Hypothalamus (tissue), 51 donors: Measurements from ENCODE around the gene NTN3.
"Not testable (repeated sequence)": the region's sequence is repeated elsewhere in the genome, so short reads cannot be mapped to it uniquely, and the experiment has no call there.

ENCODE experiments used
- DNase-seq, 51 donors: peaks; one replicate each; lab custom pipeline; 2025; lab: John Stamatoyannopoulos, UW

NTN3 gene

DNA sequence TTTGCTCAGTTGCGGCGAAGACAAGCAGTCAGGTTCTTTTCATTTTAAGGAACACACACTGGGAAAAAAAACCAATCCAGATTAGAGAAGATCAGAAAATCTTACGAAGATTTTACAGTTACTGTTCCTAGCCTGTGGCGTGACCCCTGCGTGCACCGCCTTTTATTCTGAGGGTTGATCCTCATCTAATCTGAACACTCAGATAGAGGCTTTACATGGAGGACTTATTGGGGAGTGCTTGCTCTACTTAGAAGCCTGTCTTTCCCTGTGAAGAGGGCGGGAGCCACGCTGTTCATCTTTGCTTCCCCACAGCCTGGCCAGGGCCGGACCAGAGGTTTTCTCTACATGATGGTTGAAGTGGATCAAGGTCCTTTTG, 5.2 kb downstream of the NTN3 start:
- no peak for DNase-seq

DNA sequence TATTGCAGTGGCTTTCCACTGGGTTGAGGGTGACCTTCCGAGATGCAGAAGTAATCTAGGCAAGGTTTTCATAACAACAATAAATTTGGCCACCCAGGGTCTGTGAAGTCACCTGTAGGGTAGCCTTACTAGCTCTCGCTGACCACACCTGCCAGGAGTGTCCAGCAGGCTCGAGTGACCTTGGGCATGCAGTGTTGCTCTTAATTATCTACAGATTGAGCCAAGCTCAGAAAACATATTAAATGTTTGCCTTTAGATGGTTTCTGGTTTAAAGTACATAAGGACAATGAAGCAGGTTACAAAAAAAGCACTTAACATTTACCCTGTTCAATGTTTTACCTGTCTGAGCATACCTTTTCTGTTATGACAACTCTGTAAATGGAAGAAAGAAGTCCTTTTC, 5.6 kb downstream of the NTN3 start:
- no peak for DNase-seq

- DNase-seq = no peak
These were observed 6.2 kb downstream of the NTN3 start for GRCh38 chr16:2477327-2477726.

- DNase-seq = no peak
These were observed 7.2 kb downstream of the NTN3 start for GRCh38 chr16:2478279-2478678.

- not testable (repeated sequence) for DNase-seq
These were observed 8.9 kb downstream of the NTN3 start for GRCh38 chr16:2479996-2480395.

DNA sequence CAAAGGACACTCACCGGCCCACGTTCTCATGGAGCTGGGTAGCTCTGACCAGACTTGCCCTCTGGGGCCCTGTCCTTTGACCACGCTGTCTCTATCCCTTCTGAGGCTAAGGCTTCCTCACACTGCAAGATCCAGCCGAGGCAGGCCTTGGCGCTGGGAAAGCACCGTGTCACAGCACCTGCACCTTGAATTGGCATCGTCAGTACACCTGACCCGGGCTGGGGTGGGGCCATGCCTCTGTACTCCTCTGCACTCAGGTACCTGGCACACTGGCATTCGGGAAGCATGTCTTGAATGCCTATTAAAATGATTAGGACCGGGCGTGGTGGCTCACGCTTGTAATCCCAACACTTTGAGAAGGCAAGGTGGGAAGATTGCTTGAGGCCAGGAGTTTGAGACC, 9.9 kb downstream of the NTN3 start:
- DNase-seq = no peak

DNA sequence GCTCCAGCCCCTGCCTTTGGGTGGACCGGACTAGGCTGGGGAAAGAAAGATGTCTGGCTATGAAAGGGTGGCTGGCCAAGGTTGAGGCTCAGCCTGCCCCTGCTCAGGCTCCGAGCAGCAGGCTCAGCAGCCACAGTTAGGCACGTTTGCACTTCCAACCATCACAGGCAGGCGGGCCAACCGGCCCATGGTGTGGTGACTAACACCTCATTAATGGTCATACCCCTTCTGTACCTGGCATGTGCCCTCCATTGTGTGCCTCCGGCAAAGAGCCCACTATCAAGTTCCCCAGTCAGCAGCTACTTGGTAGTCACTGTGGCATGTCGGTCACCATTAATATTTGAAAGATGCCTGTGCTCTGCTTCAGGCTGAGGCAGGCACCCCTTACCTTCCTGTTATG, 10.6 kb downstream of the NTN3 start:
- DNase-seq = no peak

DNA sequence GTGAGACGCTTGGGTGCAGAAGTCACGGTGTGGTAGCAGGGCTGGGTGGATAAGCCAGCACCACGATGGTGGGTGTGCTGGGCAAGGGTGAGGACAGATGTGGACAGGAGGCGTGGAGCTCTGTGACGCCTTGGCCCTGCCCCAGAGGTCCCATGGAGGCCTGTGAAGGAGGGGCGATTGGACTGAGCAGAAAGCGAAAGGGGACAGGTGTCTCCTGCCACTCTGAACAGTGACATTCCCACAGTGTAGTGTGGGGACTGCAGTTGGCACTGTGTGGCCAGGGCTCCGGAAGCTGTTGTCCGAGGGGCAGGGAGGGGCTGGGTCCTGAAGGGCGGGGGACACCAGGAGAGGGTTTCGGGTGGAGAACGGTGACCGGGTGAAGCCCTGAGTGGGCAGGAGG, 11.2 kb downstream of the NTN3 start:
- no peak for DNase-seq

- DNase-seq = peak in 42 of 51 donors; percentile 15 to 81 (median 50)
These were observed 11.8 kb downstream of the NTN3 start for GRCh38 chr16:2482708-2483534.

DNA sequence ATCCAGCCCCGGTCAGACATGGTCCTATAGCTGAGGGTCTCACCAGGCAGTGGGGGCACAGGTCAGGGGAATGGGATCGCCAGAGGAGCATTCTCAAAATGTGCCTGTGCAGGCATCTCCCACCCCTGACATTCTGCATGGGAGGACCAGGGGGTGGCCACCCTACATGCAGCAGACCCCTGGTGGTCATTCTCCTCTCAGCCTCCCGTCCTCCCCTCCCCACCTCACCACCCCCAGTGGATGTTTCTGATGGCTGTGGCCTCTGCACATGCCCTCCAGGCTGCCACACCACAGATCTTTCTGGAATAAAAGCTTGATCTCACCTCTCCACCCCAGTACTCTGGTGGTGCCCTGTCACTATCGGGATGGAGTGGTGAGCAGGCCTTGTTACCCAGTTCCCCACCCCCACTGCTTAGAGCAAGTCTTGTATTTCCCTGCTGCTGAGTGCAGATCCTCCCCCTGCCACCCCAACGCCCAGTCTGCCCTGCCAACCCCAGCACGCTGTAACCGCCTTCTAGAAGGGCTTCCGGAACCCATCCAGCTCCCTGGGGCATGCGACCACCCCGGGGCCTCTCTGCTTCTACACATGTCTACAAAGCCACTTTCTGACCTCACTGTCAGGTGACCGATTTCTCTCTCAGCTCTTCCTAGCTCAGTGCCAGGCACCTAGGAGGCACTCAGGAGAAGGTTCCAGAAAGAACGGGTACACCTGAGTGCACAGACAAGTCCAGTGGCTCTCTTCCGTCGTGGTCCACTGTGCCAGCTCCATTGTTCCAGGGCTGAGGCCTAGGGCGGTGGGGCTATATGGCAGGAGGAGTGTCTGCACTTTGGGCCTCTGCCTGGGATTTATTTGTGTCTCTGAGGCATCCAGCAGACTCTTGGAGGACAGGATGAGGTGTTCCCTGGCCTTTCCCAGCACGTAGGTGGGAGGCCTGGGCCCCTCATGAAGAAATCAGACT, 13.1 kb downstream of the NTN3 start:
- no peak for DNase-seq

- DNase-seq = no peak
These were observed 13.9 kb downstream of the NTN3 start for GRCh38 chr16:2484898-2485508.

DNA sequence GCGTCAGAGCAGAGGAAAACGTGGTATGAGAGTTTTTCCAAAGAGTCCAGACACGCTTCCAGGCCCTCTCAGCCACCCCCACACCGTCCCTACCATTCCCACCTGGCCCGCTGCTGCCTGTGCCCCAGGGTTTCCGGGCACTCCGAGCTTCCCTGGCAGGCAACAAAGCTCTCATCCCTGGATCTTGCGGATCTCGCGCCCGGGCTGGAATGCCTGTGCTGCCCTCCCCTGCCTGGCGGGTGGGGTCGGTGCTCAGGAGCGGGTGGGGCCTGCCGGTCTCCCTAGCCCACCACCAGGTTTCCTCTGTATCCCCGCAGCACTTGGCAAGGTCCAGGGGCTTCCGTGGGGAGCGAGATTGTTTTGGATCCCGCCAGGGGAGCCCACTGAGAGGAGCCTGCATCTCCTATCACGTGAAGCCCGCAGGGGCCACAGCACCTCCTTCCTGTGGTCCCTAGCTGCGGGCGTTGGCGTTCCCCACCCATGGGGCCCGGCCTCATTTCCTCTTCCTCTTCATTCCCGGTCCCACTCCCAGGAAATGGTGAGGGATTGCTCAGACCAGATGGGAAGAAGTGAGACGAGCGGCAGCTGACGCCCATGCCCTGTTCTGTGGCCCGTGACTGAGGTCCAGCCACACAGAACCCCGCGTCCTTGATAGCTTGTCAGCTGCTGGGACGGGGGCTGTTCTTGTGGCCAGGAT, 14.9 kb downstream of the NTN3 start:
- no peak for DNase-seq

- peak in 28 of 51 donors; percentile 12 to 82 (median 40) for DNase-seq
These were observed 15.8 kb downstream of the NTN3 start for GRCh38 chr16:2486645-2487516.

DNA sequence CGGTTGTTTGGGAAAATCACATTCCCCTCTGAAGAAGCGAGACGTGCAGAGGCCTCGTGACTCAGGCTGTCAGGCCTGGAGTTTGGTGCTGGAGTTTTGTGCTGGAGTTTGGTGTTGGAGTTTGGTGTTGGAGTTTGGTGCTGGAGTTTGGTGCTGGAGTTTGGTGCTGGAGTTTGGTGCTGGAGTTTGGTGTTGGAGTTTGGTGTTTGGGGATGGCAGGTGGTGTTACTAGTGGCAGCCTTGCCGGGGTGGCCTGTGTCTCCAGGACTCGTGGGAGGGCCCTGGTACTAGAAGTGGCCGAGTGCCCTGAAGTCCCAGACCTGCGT, 16.4 kb downstream of the NTN3 start:
- no peak for DNase-seq

DNA sequence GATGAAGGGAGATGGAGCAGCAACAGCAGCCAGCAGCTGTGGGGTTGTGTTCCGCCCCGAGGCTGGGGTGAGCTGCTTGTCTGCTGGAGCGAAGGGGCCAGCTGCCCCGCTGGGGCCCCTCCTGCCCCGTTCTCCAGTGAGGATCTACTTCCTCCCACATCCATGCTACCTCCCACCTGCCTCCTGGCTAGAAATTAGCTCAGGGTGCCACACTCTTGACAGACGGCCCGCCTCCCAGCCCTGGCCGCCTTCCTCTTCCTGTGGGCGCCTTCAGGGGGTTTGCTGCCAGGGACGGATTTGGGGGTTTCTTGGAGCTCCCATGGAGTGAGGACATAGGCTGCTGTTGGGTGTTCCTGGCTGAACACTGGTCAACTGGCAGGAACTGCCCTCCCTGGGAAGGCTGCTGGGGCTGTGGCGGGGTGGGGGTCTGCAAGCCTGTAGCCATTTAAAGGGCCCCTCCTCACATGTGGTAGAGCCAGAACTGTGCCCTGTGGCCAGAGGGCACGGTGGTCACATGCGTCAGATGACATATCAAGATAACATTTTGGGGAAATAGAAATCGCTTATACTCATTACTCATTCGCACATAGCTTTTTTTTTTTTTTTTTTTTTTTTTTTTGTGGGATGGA, 16.9 kb downstream of the NTN3 start:
- DNase-seq = no peak

GRCh38 chr16:2489581-2489980, 18.5 kb downstream of the NTN3 start:
- no peak for DNase-seq

DNA sequence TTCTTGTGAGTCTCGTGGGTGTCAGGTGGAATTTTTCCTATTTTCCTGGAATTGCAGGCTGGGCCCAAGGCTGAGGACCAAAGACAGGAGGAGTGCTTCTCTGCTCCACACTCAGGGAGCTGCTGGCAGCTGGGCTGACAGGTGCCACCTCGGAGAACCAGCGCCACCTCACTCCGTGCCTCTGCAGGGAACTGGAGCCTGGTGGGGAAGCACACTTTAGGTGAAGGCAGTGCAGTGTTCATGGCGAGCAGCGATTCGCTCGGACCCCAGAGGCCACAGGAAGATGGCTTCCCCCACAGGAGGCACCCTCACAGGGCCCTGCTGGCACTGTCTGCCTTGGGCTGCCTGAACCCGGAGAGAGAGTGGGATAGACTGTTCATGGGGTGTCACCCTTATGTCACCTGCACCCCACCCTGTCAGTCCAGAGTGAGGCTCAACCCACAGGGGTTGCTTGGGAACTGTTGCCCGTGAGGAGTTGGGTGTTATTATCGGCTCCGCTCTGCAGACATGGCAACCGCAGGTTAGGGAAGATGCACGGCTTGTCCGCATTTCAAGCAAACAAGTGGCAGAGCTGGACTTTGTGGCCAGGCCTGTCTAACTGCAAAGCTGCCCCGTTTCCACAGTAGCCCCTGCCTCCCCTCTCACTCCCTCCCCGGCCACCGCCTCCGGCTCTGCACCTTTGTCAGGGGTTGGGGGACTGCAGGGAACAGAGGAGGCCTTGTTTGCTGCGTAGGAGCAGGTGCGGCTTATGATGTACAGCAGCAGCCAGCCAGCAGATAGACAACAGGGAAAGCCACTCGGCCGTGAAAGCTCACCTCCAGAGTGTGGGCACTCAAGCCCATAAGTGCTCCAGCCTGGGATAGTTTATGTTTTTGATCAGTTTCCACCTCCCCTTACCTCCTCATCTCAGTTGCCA, 19.4 kb downstream of the NTN3 start:
- no peak for DNase-seq

DNA sequence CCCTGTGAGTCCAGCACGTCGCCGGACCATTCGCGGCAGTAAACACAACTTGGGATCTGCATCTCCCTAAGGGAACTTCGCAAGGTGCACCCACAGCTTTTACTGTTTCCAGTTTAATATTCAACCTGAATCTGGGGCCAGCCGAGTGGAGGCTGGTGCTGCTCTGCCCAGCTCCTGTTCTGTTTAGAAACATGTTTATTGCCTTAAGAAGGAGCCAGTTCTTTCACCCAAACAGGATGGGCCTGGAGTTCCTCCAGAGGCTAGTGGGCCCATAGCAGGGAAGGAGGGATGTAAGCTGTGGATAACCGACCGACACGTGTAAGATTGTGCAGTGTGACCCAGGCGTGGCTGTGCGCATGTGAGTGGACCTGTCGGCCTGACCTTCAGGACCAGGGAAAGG, 21.2 kb downstream of the NTN3 start:
- no peak for DNase-seq
